ENCODE data around the gene TRIM69. TPM values are rescaled to one million over a fixed set of nuclear protein-coding genes. Genes with fewer than 3 reads are reported as not detected.
"Not testable (repeated sequence)": the region's sequence is repeated elsewhere in the genome, so short reads cannot be mapped to it uniquely, and the experiment has no call there.

The TRIM69 gene
- total RNA-seq, result 51.9 TPM
- long read RNA-seq, transcript TRIM69-207 (2 exons, 3,190 nt), result major isoform, 26 of 30 reads
- long read RNA-seq, partial matches to known transcripts, result 0 of 30 reads
- long read RNA-seq, other reads (novel, unspliced or antisense), result 4 of 30 reads

GRCh38 chr15:44736181-44736765 lies at the start of gene TRIM69:
Gene TRIM69, plus strand, starts transcription at chr15:44736528. Its CDS starts 177 bp downstream, at chr15:44736705.
- DNase-seq (ENCODE audit: missing footprints), result no peak
- intact Hi-C loops (cut with DNase I), result no loop called here
- ATAC-seq, result no peak

GRCh38 chr15:44689318-44689717 lies 47.0 kb upstream of the TRIM69 start:
- ATAC-seq; intact Hi-C loops (cut with DNase I); DNase-seq (ENCODE audit: missing footprints): not testable (repeated sequence)

GRCh38 chr15:44690245-44690644 lies 46.1 kb upstream of the TRIM69 start:
- intact Hi-C loops (cut with DNase I); DNase-seq (ENCODE audit: missing footprints); ATAC-seq: not testable (repeated sequence)

GRCh38 chr15:44692659-44693058 lies 43.7 kb upstream of the TRIM69 start:
- ATAC-seq (no peak), DNase-seq (ENCODE audit: missing footprints) (no peak)
- intact Hi-C loops (cut with DNase I), result no loop called here

- no peak for DNase-seq (ENCODE audit: missing footprints)
- intact Hi-C loops (cut with DNase I), result no loop called here
- ATAC-seq, result no peak
Measured at GRCh38 chr15:44694416-44694815, 41.9 kb upstream of the TRIM69 start.

- intact Hi-C loops (cut with DNase I), result no loop called here
- ATAC-seq (no peak), DNase-seq (ENCODE audit: missing footprints) (no peak)
Measured at GRCh38 chr15:44695294-44695693, 41.0 kb upstream of the TRIM69 start.

GRCh38 chr15:44697014-44697413 lies 39.3 kb upstream of the TRIM69 start:
- intact Hi-C loops (cut with DNase I), result no loop called here
- ATAC-seq (no peak), DNase-seq (ENCODE audit: missing footprints) (no peak)

GRCh38 chr15:44698641-44699040 lies 37.7 kb upstream of the TRIM69 start:
- DNase-seq (ENCODE audit: missing footprints) (no peak), ATAC-seq (no peak)
- intact Hi-C loops (cut with DNase I), result no loop called here

- intact Hi-C loops (cut with DNase I); DNase-seq (ENCODE audit: missing footprints); ATAC-seq: not testable (repeated sequence)
Measured at GRCh38 chr15:44700676-44701075, 35.7 kb upstream of the TRIM69 start.

- ATAC-seq, result no peak
Measured at GRCh38 chr15:44705986-44706385, 30.3 kb upstream of the TRIM69 start.

GRCh38 chr15:44706401-44706800 lies 29.9 kb upstream of the TRIM69 start:
- DNase-seq (ENCODE audit: missing footprints) (no peak), ATAC-seq (no peak)
- intact Hi-C loops (cut with DNase I), result no loop called here

More at GRCh38 chr15:44705986-44706385, 30.3 kb upstream of the TRIM69 start:
- no peak for DNase-seq (ENCODE audit: missing footprints)
- intact Hi-C loops (cut with DNase I), result no loop called here

- DNase-seq (ENCODE audit: missing footprints) (no peak), ATAC-seq (no peak)
- intact Hi-C loops (cut with DNase I), result no loop called here
Measured at GRCh38 chr15:44706946-44707636, 29.2 kb upstream of the TRIM69 start.

- ATAC-seq (no peak), DNase-seq (ENCODE audit: missing footprints) (no peak)
- intact Hi-C loops (cut with DNase I), result loop anchor here (1.0 kb wide), 2 partner anchors 18 to 47 kb away; partner anchors contain the start of gene SPG11
Measured at GRCh38 chr15:44710236-44711095, 25.9 kb upstream of the TRIM69 start.

GRCh38 chr15:44711096-44711742 lies 25.1 kb upstream of the TRIM69 start, which contains the start of the genes B2M and PATL2:
Gene B2M, plus strand, starts transcription at chr15:44711517. Its CDS starts 30 bp downstream, at chr15:44711547.
Gene PATL2, minus strand, starts transcription at chr15:44711323. Its CDS starts 34,833 bp downstream, at chr15:44676490.
- intact Hi-C loops (cut with DNase I), result loop anchor here (1.0 kb wide), 2 partner anchors 17 to 48 kb away; partner anchors contain the start of gene SPG11
- ATAC-seq (peak; percentile 96), DNase-seq (ENCODE audit: missing footprints) (peak; percentile 98)

GRCh38 chr15:44711743-44712345 lies 24.5 kb upstream of the TRIM69 start:
- ATAC-seq (peak; percentile 49), DNase-seq (ENCODE audit: missing footprints) (peak; percentile 78)
- intact Hi-C loops (cut with DNase I), result loop anchor here (1.0 kb wide), 2 partner anchors 16 to 49 kb away; partner anchors contain the start of gene SPG11

GRCh38 chr15:44712346-44713005 lies 23.9 kb upstream of the TRIM69 start:
- intact Hi-C loops (cut with DNase I), result no loop called here
- ATAC-seq (peak; percentile 69), DNase-seq (ENCODE audit: missing footprints) (peak; percentile 74)
